Body of pancreas (tissue), 4 donors: ENCODE measurements around the gene AMPH. TPM values are rescaled to one million over a fixed set of nuclear protein-coding genes. Genes with fewer than 3 reads are reported as not detected.

Source experiments
- ATAC-seq: fragments of 150-250 bp; one replicate; pipeline ENCODE4 v1.9.1; 2016
- DNase-seq, 4 donors: peaks; one replicate each; pipeline ENCODE4 v3.0.0-alpha.2; 2019
- H3K27ac ChIP-seq, 4 donors: fragments of 200-600 bp; sonication (generic); 1 replicate in 3 of 4; 2 replicates in 1 of 4; pipeline versions ENCODE4 v1.5.1 to v1.6.1; 2016 to 2019; ENCODE audit warnings: mild to moderate bottlenecking in 1 of 4, mixed read lengths in 1 of 4, moderate library complexity in 1 of 4
- H3K27me3 ChIP-seq, 2 donors: fragments of 200-600 bp; sonication (generic); one replicate each; pipeline ENCODE4 v1.6.0; 2016; ENCODE audit warnings: mild to moderate bottlenecking in 1 of 2
- H3K36me3 ChIP-seq, 2 donors: fragments of 200-600 bp; sonication (generic); replicated peaks in 1 of 2; 2 replicates each; pipeline ENCODE4 v1.5.1; 2016; ENCODE audit warnings: low read depth in 2 of 2; ENCODE audit not compliant: insufficient read depth in 1 of 2
- H3K4me1 ChIP-seq: fragments of 200-600 bp; sonication (generic); one replicate; pipeline ENCODE4 v1.6.0; 2016
- H3K4me3 ChIP-seq, 2 donors: fragments of 200-600 bp; sonication (generic); 1 replicate in 1 of 2; 2 replicates in 1 of 2; pipeline ENCODE4 v1.5.1; 2016 to 2019
- H3K9me3 ChIP-seq, 3 donors: fragments of 200-600 bp; sonication (generic); 1 replicate in 2 of 3; 2 replicates in 1 of 3; pipeline ENCODE4 v1.5.1; 2016
- CTCF ChIP-seq, 7 experiments: fragments of 450-650 bp in 4 of 7; fragments of 200-600 bp in 3 of 7; sonication (generic) in 3 of 7; IDR thresholded peaks; one replicate each; pipeline ENCODE4 v1.5.1; 2016 to 2019; ENCODE audit warnings: antibody characterized with exemption in 7 of 7
- POLR2A ChIP-seq, 3 donors: fragments of 450-650 bp; IDR thresholded peaks; one replicate each; pipeline ENCODE4 v1.6.1; 2016; ENCODE audit warnings: antibody characterized with exemption in 3 of 3, mild to moderate bottlenecking in 2 of 3
- WGBS, 2 donors: methylation state at CpG; one replicate each; pipeline ENCODE4 v1.1.5; 2017; 5-methylcytosine and 5-hydroxymethylcytosine counted together
- intact Hi-C: fragments of 100-400 bp; cut with DNase I; formaldehyde crosslinking; loops from one replicate; pipeline ENCODE4 v1.15.1; 2023
- total RNA-seq, 2 donors: library from RNA; depleted of rRNA; stranded (reverse); fragments of >200 nt; gene quantifications; one replicate each; pipeline ENCODE4 v1.1.0, GENCODE V29; 2016

The AMPH gene
- total RNA-seq, 2 donors from 2014 or later = 2.6 to 14.2 TPM

- no peak overlapping the region for H3K27ac ChIP-seq
- H3K36me3 ChIP-seq = no peaks in the 10 kb centered on the region
- intact Hi-C loops = no loop called here
- DNase-seq (no peak), ATAC-seq (no peak)
- H3K4me3 ChIP-seq = no peak overlapping the region
- no peaks in the 10 kb centered on the region for H3K4me1 ChIP-seq
- TF ChIP-seq CTCF (IDR thresholded peaks at IDR 0.05) (no peak), POLR2A (IDR thresholded peaks at IDR 0.05) (no peak)
- H3K9me3 ChIP-seq = no peaks in the 10 kb centered on the region
- WGBS, 2 donors = 28 to 37% methylated on average over 8 of the region's 8 CpGs
- no peaks in the 10 kb centered on the region for H3K27me3 ChIP-seq
Observed at GRCh38 chr7:38675494-38676106, 44.4 kb upstream of the AMPH start.

- TF ChIP-seq POLR2A (IDR thresholded peaks at IDR 0.05) (no peak), CTCF (IDR thresholded peaks at IDR 0.05) (no peak)
- no peaks in the 10 kb centered on the region for H3K9me3 ChIP-seq
- H3K27me3 ChIP-seq = no peaks in the 10 kb centered on the region
- no peaks in the 10 kb centered on the region for H3K36me3 ChIP-seq
- H3K4me1 ChIP-seq = no peaks in the 10 kb centered on the region
- ATAC-seq (no peak), DNase-seq (no peak)
- H3K4me3 ChIP-seq = no peak overlapping the region
- WGBS, 2 donors = 22 to 30% methylated on average over 1 of the region's 1 CpG
- H3K27ac ChIP-seq = peak overlapping the region in 1 of 4 donors; percentile 65
- intact Hi-C loops = no loop called here
Observed at GRCh38 chr7:38674513-38674912, 43.3 kb upstream of the AMPH start.

- H3K27ac ChIP-seq = peak overlapping the region in 1 of 4 donors; percentile 65
- H3K36me3 ChIP-seq = no peaks in the 10 kb centered on the region
- peak in 1 of 4 donors; percentile 46 for DNase-seq
- H3K4me3 ChIP-seq = no peak overlapping the region
- WGBS, 2 donors = 51 to 65% methylated on average over 3 of the region's 3 CpGs
- intact Hi-C loops = no loop called here
- ATAC-seq = no peak
- H3K4me1 ChIP-seq = no peaks in the 10 kb centered on the region
- H3K27me3 ChIP-seq = no peaks in the 10 kb centered on the region
- no peaks in the 10 kb centered on the region for H3K9me3 ChIP-seq
- TF ChIP-seq CTCF (IDR thresholded peaks at IDR 0.05) (no peak), POLR2A (IDR thresholded peaks at IDR 0.05) (no peak)
Observed at GRCh38 chr7:38673795-38674194, 42.6 kb upstream of the AMPH start.

GRCh38 chr7:38671911-38672905, 41.0 kb upstream of the AMPH start:
- intact Hi-C loops = no loop called here
- no peak overlapping the region for H3K4me3 ChIP-seq
- no peak for TF ChIP-seq POLR2A (IDR thresholded peaks at IDR 0.05)
- TF ChIP-seq CTCF (IDR thresholded peaks at IDR 0.05) = no peak
- no peaks in the 10 kb centered on the region for H3K36me3 ChIP-seq
- no peak overlapping the region for H3K27ac ChIP-seq
- no peaks in the 10 kb centered on the region for H3K9me3 ChIP-seq
- ATAC-seq (no peak), DNase-seq (no peak)
- H3K4me1 ChIP-seq = no peaks in the 10 kb centered on the region
- H3K27me3 ChIP-seq = no peaks in the 10 kb centered on the region
- WGBS, 2 donors = 42 to 51% methylated on average over 12 of the region's 12 CpGs
